ENCODE results near the gene SSRP1.
"Not testable (repeated sequence)": the region's sequence is repeated elsewhere in the genome, so short reads cannot be mapped to it uniquely, and the experiment has no call there.

SSRP1 gene

DNA sequence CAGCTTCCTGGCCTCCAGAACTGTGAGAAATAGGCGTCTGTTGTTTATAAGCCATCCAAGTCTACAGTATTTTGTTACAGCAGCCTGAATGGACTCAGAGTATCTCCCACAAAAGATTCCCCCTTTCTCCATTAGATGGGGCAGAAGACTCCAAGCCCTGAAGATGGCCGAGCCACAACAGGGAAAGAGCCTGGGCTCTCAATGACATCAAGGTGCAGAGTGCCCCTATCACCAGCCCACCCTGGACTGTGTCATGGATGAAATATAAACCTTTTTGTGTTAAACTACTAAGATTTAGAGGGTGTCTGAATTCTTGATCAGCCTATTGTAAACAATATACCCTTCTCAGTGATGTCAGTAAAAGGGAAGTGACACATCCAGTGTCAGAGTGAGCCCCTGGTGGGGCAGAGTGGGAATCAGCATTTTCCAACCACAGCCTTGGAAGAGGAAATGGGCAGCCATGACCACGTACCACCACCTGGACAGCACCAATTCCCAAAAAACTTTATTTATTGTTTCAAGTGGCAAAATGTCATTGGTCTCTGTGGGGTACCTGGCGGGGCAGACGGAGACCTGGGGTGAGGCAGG, 36.4 kb downstream of the SSRP1 start:
- no peak for DNase-seq

DNA sequence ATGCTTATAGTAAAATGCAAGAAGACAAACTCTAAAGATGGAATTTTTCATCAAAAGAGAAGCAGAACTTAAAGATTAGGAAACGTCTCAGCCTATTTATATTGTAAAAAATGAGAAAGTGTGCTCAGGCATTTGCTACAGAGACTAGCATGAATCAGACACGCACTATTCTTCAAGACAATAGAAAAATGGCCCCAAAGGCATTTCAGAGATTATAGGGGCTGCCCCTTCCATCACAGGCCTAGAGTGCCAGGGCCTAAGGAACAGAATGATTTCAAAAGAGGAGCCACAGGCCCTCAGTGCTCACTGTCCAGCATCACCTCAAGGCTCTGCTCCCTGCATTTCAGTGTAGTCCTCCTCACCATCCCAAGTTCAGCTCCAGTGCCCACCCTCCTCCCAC, 38.5 kb downstream of the SSRP1 start:
- DNase-seq = no peak

DNA sequence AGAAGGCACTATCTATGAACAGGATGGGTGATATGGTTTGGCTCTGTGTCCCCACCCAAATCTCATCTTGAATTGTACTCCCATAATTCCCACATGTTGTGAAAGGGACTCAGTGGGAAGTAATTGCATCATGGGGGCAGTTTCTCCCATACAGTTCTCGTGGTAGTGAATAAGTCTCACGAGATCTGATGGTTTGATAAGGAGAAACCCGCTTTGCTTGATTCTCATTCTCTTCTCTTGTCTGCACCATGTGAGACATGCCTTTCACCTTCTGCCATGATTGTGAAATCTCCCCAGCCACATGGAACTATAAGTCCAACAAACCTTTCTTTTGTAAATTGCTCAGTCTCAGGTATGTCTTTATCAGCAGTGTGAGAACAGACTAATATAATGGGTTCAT, 39.5 kb downstream of the SSRP1 start:
- not testable (repeated sequence) for DNase-seq

DNA sequence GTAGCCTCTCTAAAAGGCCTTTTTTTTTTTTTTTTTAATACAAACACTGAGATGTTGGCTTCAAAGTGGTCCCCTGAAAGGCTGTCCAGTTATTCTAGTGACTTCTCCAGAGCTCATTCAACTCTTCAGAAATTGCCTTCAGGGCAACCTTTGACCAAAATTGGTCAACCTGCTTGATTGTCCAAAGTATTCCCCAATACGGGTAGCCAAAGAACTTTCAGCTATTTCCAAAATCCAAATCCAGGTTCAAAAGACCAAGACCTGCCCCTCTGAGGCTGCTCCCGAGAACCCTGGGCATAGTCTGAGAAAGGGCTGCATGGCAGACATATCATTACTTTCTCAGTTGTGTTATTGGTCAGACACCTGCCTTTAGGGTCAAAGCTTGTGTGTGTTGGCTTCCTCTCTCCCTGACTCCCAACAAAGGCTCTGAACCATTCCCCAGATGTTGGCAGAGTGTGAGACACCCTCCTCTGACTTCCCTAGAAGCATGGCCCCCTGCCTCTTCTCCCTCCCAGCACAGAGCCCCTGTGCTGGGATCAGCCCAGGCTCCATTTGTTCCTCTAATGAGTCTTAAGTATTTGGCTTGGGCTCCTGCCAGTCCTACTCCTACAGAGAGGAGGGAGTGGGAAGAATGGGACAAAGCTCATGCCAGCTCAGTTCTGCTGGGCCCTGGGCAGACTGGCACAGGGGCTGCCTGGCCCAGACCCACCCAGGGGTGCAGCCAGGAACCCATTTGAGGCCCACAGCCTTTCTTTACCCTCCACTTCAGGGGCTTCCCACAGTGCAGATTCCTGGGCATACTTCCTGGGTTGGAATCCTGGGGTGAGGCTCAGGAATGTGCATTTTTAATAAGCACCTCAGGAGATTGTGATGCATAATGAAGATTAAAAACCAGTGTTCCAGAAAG, 41.2 kb downstream of the SSRP1 start:
- DNase-seq = no peak

DNA sequence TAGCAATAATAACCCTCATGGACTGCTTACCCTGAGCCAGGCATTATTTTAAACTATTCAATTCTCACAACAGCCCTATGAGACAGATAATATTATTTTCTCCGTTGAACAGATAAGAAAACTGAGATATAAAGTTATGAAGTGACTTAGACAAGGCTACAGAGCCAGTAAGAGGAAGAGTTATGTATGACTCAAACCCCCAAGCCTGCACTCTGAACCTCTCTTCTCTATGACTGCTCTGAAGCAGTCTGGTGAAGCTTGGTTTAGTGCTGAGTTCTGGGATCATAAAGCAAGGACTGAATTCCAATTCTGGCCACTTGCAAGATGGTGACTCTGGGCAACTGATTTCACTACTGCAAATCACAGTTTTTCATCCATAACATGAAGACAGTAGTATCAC, 45.4 kb downstream of the SSRP1 start:
- no peak for DNase-seq

DNA sequence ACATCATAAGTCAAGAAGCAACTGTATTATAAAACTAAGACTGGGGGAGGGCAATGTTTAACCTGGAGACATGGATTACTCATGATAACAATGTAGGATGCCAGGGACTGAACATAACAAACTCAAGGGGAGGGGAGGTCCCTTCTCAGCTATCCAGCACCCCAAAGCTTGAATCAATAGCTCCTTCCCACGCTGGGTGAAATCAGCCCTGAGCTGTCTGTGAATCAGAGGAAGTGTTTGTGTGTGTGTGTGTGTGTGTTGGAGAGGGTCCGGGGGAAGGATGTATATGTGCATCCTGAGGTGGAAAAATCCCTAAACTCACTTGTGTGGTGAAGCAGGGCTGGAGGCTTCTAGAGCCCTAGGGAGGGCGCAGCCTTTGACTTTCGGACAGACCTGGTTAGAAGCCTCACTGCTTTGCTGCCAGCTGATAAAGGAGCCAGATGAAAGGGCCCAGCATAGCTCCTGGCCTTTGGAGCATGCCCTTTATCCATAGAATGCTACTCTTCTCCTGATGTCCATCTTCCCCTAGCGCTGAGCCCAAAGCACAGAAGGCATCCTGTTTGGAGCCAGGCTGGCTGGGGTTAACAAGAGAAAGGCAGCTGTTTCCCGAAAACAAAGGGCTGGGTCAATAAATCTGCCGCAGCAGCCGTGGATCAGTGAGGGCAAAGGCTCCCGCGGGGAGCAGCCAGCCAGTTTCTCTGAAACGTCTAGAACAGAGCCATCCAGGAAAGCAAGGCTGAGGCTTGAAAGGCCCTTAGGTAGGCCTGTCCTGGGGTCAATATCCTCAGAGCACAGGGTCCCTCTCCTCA, 46.7 kb downstream of the SSRP1 start:
- no peak for DNase-seq

DNA sequence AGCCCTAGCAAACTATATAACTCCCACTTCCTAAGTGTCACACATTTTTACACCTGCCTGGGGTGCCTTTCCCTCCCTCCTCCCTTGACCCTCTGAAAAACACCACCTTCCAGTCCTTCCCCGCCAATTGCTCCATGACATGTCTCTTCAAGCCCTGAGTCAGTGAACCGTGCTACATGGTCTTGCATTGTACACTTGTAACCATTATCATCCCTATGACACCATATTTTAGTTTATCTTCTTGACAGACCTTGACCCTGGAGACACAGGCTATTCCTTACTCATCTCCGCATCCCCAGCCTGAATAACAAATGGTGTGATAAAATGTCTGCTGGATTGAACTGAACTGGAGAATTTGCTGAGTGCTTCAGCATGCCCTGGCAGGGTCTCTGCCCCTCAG, 47.8 kb downstream of the SSRP1 start:
- DNase-seq = no peak

DNA sequence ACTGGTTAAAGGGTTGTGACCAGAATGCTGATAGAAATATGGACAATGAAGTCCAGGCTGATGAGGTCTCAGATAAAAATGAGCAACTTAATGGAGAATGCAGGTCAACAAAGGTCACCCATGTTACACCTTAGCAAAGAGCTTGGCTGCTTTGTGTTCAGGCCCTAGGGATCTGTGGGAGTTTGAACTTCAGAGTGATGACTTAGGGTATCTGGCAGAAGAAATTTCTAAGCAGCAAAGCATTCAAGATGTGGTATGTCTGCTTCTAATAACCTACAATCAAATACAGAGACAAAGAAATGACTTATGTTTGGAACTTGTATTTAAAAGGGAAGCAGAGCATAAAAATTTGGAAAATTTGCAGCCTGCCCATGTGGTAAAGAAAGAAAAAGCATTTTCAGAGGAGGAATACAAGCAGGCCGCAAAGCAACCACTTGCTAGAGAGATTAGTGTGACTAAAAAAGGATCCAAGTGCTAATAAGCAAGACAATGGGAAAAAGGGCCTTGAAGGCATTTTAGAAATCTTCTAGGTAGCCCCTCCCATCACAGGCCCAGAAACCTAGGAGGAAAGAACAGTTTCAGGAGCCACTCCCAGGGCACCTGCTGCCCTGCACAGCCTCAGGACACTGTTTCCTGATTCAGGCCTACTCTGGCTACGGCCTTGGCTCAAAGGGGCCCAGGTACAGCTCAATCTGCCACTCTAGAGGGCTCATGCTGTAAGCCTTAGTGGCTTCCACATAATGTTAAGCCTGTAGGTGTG, 52.3 kb downstream of the SSRP1 start:
- DNase-seq = no peak

DNA sequence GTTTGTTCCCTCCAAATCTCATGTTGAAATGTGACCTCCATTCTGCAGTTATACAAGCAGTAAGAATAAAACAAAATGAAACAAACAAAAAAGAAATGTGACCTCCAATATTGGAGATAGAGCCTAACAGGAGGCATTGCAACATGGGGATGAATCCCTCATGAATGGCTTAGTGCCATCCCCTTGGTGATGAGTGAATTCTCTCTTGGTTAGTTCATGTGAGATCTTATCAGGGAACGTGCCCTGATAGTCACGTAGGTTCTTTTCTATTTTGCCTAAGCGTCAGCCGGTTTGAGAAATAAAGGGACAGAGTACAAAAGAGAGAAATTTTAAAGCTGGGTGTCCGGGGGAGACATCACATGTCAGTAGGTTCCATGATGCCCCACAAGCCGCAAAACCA, 54.1 kb downstream of the SSRP1 start:
- DNase-seq = not testable (repeated sequence)

DNA sequence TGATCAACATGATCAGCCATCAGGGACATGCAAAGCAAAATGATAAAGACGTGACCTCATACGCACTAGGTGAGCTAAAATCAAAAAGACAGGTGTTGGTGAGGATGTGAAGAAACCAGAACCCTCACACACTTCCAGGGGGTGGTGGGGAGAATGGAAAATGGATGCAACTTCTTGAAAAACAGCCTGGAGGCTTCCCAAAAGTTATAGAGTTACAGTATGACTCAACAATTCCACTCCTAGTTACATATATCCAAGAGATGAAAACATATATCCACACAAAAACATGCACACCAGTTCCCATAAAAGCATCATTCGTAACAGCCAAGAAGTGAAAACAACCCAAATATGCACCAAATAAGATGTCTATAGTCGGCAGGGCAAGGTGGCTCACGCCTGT, 56.6 kb downstream of the SSRP1 start:
- no peak for DNase-seq

DNA sequence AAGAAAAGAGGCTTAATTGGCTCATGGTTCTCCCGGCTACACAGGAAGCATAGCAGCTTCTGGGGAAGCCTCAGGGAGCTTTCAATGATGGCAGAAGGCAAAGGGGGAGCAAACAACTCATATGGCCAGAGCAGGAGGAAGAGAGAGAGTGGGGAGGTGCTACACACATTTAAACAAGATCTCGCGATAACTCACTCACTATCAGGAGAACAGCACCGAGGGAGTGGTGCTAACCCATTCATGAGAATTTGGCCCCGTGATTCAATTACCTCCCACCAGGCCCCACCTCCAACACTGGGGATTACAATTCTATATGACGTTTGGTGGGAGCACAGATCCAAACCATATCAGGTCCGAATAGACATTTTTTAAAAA, 57.0 kb downstream of the SSRP1 start:
- no peak for DNase-seq

DNA sequence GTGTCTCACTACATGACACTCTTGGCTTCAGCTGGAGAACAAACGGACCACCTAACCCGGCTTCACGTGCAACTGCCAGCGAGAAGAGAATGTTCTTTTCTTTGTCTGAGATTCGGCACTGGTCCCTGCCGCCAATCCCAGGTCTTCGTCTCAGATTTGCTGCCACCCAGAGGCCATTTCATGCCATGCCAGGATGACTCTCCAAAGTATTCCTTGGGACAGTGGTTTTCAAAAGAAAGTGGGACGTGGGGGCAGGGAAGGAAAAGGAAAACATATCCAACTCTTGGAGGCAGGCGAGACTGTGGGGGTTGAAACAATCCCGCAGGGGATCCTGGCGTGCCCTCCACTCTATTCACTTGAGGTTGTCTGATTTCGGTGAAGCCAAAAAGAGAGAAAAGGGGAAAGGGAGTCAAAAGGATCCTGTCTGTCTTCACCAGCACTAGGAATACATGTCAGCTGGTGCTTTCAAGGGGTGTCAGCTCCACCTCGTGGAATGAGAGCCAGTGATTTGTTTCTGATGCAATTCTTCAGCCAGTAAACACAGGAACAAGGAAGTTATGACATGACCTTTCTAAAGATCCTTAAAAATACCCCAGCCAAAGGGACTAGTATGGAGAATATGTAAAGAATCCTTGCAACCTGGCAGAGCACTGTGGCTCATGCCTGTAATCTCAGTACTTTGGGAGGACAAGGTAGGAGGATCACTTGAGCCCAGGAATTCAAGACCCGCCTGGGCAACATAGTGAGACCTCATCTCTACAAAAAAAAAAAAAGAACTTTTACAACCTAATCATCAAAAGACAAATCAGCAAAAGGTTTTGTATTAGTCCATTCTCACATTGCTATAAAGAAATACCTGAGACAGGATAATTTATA, 57.6 kb downstream of the SSRP1 start:
- peak; percentile 13 for DNase-seq

DNA sequence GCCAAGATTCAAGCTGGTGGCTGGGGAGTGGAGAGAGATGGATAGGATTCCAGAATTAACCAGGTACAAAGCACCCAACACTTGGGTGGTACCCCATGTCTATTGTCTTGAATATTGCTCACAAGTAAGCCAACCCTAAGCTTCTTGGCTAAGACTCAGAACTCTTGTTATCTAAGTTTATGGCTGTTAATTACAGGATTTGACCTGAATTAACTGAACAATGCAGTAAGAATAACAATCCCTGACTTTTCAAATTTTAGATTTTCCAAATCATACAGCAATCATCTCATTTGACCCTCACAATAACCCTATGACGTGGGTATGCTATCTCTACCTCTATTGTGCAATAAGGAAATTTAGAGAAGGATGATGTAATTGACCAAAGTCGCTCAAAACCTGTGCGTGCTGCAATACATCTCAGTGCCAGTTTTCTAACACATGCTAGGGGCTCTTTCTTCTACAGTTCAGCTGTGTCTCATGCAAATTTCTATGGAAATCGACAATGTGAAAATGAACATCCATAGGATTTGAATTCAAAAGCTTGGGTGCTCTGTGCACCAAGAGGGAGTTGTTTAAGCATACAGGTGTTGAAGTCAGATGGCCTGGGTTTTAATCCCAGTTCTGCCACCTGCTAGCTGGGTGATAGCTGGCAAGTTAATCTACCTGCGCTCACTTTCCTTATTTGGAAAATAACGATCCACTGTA, 58.6 kb downstream of the SSRP1 start:
- no peak for DNase-seq

DNA sequence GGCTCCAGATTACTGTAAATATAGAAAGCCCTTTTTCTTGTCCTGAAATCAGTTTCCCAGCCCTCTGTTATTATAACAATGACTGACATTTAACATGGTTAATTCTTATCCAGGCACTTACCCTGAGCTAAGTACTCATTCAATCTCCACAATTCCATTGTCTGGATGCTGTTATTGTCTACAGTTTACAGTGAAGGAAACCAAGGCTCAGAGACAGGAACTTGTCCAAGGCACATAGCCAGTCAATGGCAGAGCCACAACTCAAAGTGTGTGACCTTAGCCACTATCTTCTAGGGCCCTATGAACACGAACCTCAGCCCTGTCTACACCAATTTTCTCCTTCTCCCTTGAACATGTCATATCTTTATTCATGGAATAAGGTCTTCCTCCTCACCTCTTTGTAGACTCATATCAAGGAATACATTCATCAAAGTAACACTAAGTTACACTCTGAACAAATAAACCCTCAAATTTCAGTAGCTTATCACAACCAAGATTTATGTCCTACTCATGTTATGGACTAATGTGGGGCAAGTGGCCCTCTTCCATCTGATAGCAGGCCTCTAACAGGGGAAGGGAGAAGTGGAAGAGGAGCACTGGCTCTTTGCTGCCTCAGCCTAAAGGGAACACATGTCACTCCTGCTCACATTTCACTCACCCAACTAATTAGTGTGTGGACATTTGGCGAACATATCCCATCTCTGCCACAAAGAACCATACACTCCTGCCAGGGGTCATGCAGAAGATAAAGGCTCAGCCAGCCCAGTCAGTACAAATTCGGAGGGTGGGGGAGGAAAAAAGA, 59.3 kb downstream of the SSRP1 start:
- no peak for DNase-seq
